COLO668 (cell line): ENCODE data around the gene HNRNPCL1.
"Not testable (repeated sequence)": the region's sequence is repeated elsewhere in the genome, so short reads cannot be mapped to it uniquely, and the experiment has no call there.

ENCODE experiments used
- DNase-seq: peaks from one replicate; lab custom pipeline; 2025; ENCODE audit not compliant: unreplicated experiment; lab: John Stamatoyannopoulos, UW

HNRNPCL1 gene

GRCh38 chr1:12848620-12849019 is at the start of gene HNRNPCL1:
HNRNPCL1 (minus strand) TSS chr1:12848720; CDS start chr1:12848289, 431 bp downstream.
- DNase-seq = not testable (repeated sequence)

DNA sequence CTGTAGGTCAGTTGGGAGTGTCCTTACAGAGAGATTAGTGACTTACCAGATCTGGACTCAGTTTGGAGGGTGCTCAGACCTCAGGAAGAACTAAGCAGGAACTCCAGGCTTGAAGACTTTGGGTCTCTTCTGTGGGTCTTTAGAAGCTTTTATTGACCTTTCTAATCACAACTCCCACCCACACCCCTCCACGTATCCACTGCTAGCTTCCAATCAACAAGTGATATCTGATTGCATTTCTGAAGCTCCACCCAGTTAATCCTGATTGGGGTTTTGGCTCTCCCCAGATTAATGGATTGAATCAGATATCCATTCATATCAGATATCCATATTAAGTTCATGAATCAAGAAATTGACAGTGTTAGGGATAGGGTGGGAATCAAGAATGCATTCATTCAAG is 49.6 kb upstream of the HNRNPCL1 start, which contains the start of gene PRAMEF10:
TSS of gene PRAMEF10 (minus strand) at position 101 of the 400 bp plus-strand sequence. CDS start 2,423 bp downstream, outside the sequence.
- DNase-seq = not testable (repeated sequence)

DNA sequence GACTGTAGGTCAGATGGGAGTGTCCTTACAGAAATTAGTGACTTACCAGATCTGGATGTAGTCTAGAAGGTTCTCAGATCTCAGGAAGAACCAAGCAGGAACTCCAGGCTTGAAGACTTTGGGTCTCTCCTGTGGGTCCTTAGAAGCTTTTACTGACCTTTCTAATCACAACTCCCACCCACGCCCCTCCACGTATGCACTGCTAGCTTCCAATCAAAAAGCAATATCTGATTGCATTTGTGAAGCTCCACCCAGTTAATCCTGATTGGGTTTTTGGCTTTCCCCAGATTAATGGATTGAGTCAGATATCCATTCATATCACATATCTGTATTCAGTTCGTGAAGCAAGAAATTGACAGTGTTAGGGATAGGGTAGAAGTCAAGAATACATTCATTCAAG is 37.6 kb upstream of the HNRNPCL1 start, which contains the start of gene PRAMEF4:
TSS of gene PRAMEF4 (minus strand) at position 101 of the 400 bp plus-strand sequence. CDS start 2,807 bp downstream, outside the sequence.
- not testable (repeated sequence) for DNase-seq

GRCh38 chr1:12878453-12878852 is 29.9 kb upstream of the HNRNPCL1 start:
- DNase-seq = not testable (repeated sequence)

DNA sequence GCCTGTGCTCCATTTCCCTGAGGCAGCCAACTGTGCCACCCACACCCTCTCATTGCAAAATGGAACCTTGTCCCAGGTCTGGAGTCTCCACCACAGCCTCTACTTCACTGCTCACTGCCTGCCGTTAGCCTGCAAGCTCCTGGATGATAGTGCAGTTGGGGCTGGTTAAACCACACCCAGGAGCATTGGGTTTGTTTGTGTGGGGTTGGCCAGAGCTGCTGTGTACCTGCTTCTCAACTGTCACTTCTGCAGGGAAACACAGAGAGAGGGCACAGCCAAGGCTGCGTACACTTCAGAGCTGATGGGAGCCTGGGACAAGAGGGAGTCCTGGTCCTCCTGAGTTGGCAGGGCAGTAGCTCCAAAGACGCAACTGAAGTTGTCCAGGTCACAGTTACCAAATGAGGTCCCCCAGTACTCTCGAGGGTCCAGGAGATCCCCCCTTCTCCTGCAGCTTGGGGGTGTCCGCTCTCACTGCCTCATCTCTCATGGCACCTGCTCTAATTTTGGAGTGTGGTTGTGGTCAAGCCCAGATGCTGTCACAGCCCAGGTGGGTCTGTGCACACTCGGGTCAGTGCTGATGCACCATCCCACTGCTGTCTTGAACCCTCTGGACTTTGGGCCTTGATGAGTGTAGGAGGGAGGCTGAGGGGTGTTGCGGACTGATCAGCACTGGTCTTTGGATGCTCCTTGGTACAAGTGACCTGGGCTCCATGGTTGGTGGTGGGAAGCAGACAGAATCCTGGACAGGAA is 14.8 kb upstream of the HNRNPCL1 start:
- DNase-seq = not testable (repeated sequence)

GRCh38 chr1:12856786-12857185 is 8.3 kb upstream of the HNRNPCL1 start, which contains the start of gene PRAMEF2:
PRAMEF2 (plus strand) TSS chr1:12857086; CDS start chr1:12859010, 1,924 bp downstream.
- not testable (repeated sequence) for DNase-seq

DNA sequence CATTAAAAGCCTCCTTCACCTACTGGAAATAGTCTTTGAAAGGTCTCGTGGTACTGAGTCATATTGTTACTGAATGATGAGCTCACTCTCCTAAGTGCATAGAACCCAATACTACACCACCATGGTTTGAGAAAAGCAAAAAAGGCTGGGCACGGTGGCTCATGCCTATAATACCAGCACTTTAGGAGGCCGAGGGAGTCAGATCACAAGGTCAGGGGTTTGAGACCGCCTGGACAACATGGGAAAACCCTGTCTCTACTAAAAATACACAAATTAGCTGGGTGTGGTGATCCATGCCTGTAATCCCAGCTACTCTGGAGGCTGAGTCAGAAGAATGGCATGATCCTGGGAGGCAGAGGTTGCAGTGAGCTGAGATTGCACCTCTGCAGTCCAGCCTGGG is 3.3 kb upstream of the HNRNPCL1 start:
- DNase-seq = no peak

DNA sequence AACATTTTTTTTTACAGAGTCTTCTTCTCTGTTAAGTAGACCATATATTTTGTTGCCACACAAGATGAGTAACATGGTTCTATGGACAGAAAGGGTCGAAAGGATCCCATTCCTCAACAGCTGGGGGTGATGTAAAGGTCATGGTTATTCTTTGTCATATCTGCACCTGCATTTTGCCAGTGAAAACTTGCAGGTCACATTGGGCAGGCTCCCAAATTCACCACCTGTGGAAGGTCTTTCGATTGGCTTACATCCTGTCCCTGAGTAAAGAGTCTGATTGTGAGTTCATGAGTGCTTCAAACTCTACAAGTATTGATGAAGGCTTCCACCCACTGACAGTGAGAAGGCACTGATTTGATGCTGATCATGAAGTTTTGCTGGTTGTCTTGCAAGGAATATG is 15.3 kb downstream of the HNRNPCL1 start:
- DNase-seq = not testable (repeated sequence)

- DNase-seq = not testable (repeated sequence)
These were observed 17.2 kb downstream of the HNRNPCL1 start, which contains the start of gene PRAMEF11 for GRCh38 chr1:12831310-12831709. PRAMEF11 (minus strand) TSS chr1:12831410; CDS start chr1:12828789, 2,621 bp downstream.

DNA sequence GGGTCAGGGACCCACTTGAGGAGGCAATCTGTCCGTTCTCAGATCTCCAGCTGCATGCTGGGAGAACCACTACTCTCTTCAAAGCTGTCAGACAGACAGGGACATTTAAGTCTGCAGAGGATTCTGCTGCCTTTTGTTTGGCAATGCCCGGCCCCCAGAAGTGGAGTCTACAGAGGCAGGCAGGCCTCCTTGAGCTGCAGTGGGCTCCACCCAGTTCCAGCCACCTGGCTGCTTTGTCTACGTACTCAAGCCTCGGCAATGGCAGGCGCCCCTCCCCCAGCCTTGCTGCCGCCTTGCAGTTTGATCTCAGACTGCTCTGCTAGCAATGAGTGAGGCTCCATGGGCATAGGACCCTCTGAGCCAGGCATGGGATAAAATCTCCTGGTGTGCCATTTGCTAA is 29.5 kb downstream of the HNRNPCL1 start:
- DNase-seq = not testable (repeated sequence)

DNA sequence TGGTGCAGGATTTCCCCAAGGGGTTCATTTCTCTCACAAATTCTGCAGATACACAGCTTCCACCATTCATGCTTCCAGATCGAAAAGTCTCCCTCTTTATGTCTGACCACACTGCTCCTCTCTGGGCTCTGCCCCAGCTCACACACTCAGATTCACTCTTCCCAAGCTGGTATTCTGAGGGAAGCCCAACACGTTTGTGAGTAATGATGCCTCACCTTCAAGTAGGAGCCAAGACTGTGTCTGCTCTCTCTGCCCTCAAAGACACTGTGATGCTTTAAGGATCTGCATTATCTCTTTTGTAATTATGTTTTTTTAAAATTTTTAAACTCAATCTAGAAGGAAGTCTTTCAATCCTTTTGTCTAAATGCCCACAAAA is 37.1 kb downstream of the HNRNPCL1 start:
- no peak for DNase-seq

GRCh38 chr1:12810691-12811408 is 37.7 kb downstream of the HNRNPCL1 start:
- DNase-seq = no peak

DNA sequence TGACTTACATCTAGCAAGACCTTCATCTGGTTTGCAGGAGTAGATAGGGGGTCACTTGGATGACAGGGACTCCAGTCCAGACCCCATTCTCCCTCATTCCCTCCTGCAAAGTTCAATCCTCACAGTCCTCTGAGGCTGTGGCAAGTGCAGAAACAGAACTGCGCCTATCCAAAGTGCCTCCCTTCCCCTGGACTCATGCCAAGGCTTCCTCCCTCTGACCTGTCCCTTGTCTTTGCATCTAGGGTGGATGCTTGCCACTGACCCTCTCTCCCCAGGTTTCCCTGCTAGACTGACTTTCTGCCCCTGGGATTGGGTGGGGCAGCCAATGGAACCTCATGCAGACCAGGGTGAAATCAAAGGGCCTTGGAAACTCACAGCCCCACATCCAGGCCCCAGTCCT is 38.6 kb downstream of the HNRNPCL1 start:
- no peak for DNase-seq

GRCh38 chr1:12799730-12800129 is 48.8 kb downstream of the HNRNPCL1 start:
- no peak for DNase-seq

DNA sequence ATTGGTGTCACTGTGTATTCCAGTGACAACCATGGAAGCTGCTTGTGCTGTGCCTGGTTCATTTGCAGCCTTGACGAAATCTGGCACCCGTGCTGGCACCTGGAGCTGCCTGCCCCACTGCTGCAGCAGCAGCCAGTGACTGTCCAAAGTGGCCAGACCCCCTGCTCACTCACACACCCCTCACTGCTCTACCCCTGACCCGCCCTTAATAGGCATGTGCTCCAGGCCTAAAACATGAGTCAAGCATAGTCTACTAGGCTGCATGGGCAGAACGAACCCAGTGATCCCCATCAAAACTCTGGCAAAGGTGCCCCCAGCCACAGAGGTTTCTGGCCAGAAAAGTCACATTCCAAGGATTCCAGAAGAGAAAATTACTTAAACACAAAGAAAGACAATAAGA is 49.6 kb downstream of the HNRNPCL1 start:
- no peak for DNase-seq
